PC-3 (cell line): ENCODE results near the gene AJM1. TPM values are rescaled to one million over a fixed set of nuclear protein-coding genes. Genes with fewer than 3 reads are reported as not detected.

Source experiments
- ATAC-seq: fragments of 200-7000 bp; cut with Tn5 transposase; 2 replicates; pipeline ENCODE4 v1.9.1; 2020; ENCODE audit warnings: mild to moderate bottlenecking, moderate library complexity
- BruUV-seq: library from RNA; stranded (reverse); fragments of 400-500 nt; replicated peaks from 2 replicates; lab custom pipeline; 2021; lab: Mats Ljungman, UMichigan
- CTCF ChIA-PET: fragments of 300-600 bp; sonication (Branson Sonifier 250); formaldehyde crosslinking; loops from one replicate; lab custom pipeline; 2022; ENCODE audit warnings: antibody characterized with exemption; lab: Charles Lee
- POLR2A ChIA-PET: fragments of 300-600 bp; sonication (Branson Sonifier 250); formaldehyde crosslinking; loops from one replicate; lab custom pipeline; 2022; ENCODE audit warnings: antibody characterized with exemption; ENCODE audit not compliant: unreplicated experiment; lab: Charles Lee
- DNase-seq: peaks from one replicate; pipeline ENCODE4 v3.0.0-alpha.2; 2015
- H2AFZ ChIP-seq: fragments of 300-600 bp; sonication (generic); 2 replicates; pipeline ENCODE4 v1.6.0; 2016; ENCODE audit warnings: antibody characterized with exemption, low read length
- H3F3A ChIP-seq: fragments of 300-600 bp; sonication (generic); one replicate; pipeline ENCODE4 v1.6.0; 2017; ENCODE audit warnings: antibody characterized with exemption, low read length, control low read depth, mild to moderate bottlenecking; ENCODE audit not compliant: unreplicated experiment
- H3K27ac ChIP-seq: fragments of 300-600 bp; sonication (generic); 2 replicates; pipeline ENCODE4 v1.5.1; 2016; ENCODE audit warnings: mild to moderate bottlenecking, low read length
- H3K27me3 ChIP-seq: fragments of 300-600 bp; sonication (generic); 2 replicates; pipeline ENCODE4 v1.6.1; 2016; ENCODE audit warnings: low read length, mixed read lengths
- H3K36me3 ChIP-seq: fragments of 300-600 bp; sonication (generic); 2 replicates; pipeline ENCODE4 v1.6.1; 2016; ENCODE audit warnings: low read depth, mixed run types, low read length, mixed read lengths
- H3K4me1 ChIP-seq: fragments of 300-600 bp; sonication (generic); 2 replicates; pipeline ENCODE4 v1.5.1; 2016; ENCODE audit warnings: low read length; ENCODE audit not compliant: insufficient read depth
- H3K4me2 ChIP-seq: fragments of 300-600 bp; sonication (generic); 2 replicates; pipeline ENCODE4 v1.6.0; 2016; ENCODE audit warnings: low read length
- H3K4me3 ChIP-seq: fragments of 300-600 bp; sonication (generic); 2 replicates; pipeline ENCODE4 v1.5.1; 2016; ENCODE audit warnings: mild to moderate bottlenecking, low read length, mixed read lengths
- H3K79me2 ChIP-seq: fragments of 300-600 bp; sonication (generic); 2 replicates; pipeline ENCODE4 v1.6.1; 2017; ENCODE audit warnings: low read length, mixed read lengths
- H3K9ac ChIP-seq: fragments of 300-600 bp; sonication (generic); 2 replicates; pipeline ENCODE4 v1.6.0; 2016; ENCODE audit warnings: mild to moderate bottlenecking, low read length
- H3K9me2 ChIP-seq: fragments of 300-600 bp; sonication (generic); replicated peaks from 2 replicates; pipeline ENCODE4 v1.6.1; 2016; ENCODE audit warnings: mixed run types, low read length, mixed read lengths
- H3K9me3 ChIP-seq: fragments of 300-600 bp; sonication (generic); 2 replicates; pipeline ENCODE4 v1.6.1; 2016; ENCODE audit warnings: low read length, mixed read lengths
- H4K20me1 ChIP-seq: fragments of 300-600 bp; sonication (generic); 2 replicates; pipeline ENCODE4 v1.6.1; 2016; ENCODE audit warnings: low read length, mixed read lengths
- CTCF ChIP-seq: fragments of 300-600 bp; sonication (generic); conservative IDR thresholded peaks from 2 replicates; pipeline ENCODE4 v1.5.1; 2017; ENCODE audit warnings: antibody characterized with exemption, low read depth, mild to moderate bottlenecking, low read length
- EZH2 ChIP-seq: fragments of 300-600 bp; sonication (generic); IDR thresholded peaks from one replicate; pipeline ENCODE4 v1.6.1; 2017; ENCODE audit warnings: antibody characterized with exemption, mild to moderate bottlenecking, low read length; ENCODE audit not compliant: unreplicated experiment
- EZH2phosphoT487 ChIP-seq: fragments of 300-600 bp; sonication (generic); IDR thresholded peaks from 2 replicates; pipeline ENCODE4 v1.6.1; 2018; ENCODE audit warnings: mild to moderate bottlenecking, antibody characterized with exemption, low read length, borderline replicate concordance
- intact Hi-C: fragments of 100-400 bp; cut with micrococcal nuclease; formaldehyde crosslinking; loops from 2 replicates; pipeline ENCODE4 v1.9.0; 2023
- microRNA-seq: library from miRNA; unstranded; fragments of <30 nt; microRNA quantifications from one replicate; pipeline ENCODE4 v1.1.0, GENCODE V29; 2020; ENCODE audit not compliant: unreplicated experiment
- total RNA-seq: library from RNA; depleted of rRNA; stranded (reverse); fragments of >200 nt; gene quantifications from 2 replicates; pipeline ENCODE4 v1.2.3, GENCODE V29; 2014; rRNA removed

The AJM1 gene
- total RNA-seq, 1 experiment from 2014 or later: 1.4 TPM

- Histone ChIP-seq H3K4me3 (no peak overlapping the region), H3F3A (no peaks in the 10 kb centered on the region), H3K4me2 (no peak overlapping the region), H3K4me1 (no peaks in the 10 kb centered on the region), H3K79me2 (peaks cover 73% of the 10 kb centered on the region), H3K27me3 (no peaks in the 10 kb centered on the region), H3K36me3 (no peaks in the 10 kb centered on the region), H3K9me3 (no peaks in the 10 kb centered on the region), H3K9me2 (no peaks in the 10 kb centered on the region), H3K9ac (no peak overlapping the region), H2AFZ (no peak overlapping the region), H4K20me1 (no peaks in the 10 kb centered on the region), H3K27ac (no peak overlapping the region)
- DNase-seq: no peak
- intact Hi-C loops: no loop called here
- TF ChIP-seq EZH2phosphoT487 (no peak), EZH2 (no peak), CTCF (no peak)
- ChIA-PET POLR2A (no interaction called here), CTCF (no interaction called here)
- ATAC-seq: no peak
- BruUV-seq: no TSS peak
Observed at GRCh38 chr9:136888454-136888853, 46.2 kb downstream of the AJM1 start.

- H3K27ac ChIP-seq: no peak overlapping the region
- H3K9me3 ChIP-seq: no peaks in the 10 kb centered on the region
- ChIA-PET CTCF (no interaction called here), POLR2A (no interaction called here)
- no peak for DNase-seq
- H3K4me1 ChIP-seq: no peaks in the 10 kb centered on the region
- H3K9ac ChIP-seq: no peak overlapping the region
- H3K4me3 ChIP-seq: no peak overlapping the region
- H3K79me2 ChIP-seq: peaks cover 80% of the 10 kb centered on the region
- no peaks in the 10 kb centered on the region for H3K9me2 ChIP-seq
- H4K20me1 ChIP-seq: no peaks in the 10 kb centered on the region
- H3K27me3 ChIP-seq: no peaks in the 10 kb centered on the region
- no peak overlapping the region for H2AFZ ChIP-seq
- TF ChIP-seq CTCF: no peak
- no peak for TF ChIP-seq EZH2
- H3K36me3 ChIP-seq: no peaks in the 10 kb centered on the region
- H3K4me2 ChIP-seq: no peak overlapping the region
- no peak for ATAC-seq
- no peaks in the 10 kb centered on the region for H3F3A ChIP-seq
- no TSS peak for BruUV-seq
- intact Hi-C loops: no loop called here
Observed at GRCh38 chr9:136889858-136890257, 47.6 kb downstream of the AJM1 start.

- H4K20me1 ChIP-seq: no peaks in the 10 kb centered on the region
- H3F3A ChIP-seq: no peaks in the 10 kb centered on the region
- H3K27me3 ChIP-seq: no peaks in the 10 kb centered on the region
- ChIA-PET CTCF (no interaction called here), POLR2A (no interaction called here)
- H3K9me2 ChIP-seq: no peaks in the 10 kb centered on the region
- H3K9me3 ChIP-seq: no peaks in the 10 kb centered on the region
- TF ChIP-seq CTCF (no peak), EZH2 (no peak), EZH2phosphoT487 (no peak)
- DNase-seq (no peak), ATAC-seq (no peak)
- H3K4me3 ChIP-seq: no peak overlapping the region
- H2AFZ ChIP-seq: no peak overlapping the region
- H3K4me2 ChIP-seq: no peak overlapping the region
- H3K27ac ChIP-seq: no peak overlapping the region
- H3K36me3 ChIP-seq: no peaks in the 10 kb centered on the region
- intact Hi-C loops: no loop called here
- no peak overlapping the region for H3K9ac ChIP-seq
- peaks cover 84% of the 10 kb centered on the region for H3K79me2 ChIP-seq
- no peaks in the 10 kb centered on the region for H3K4me1 ChIP-seq
- no TSS peak for BruUV-seq
Observed at GRCh38 chr9:136890661-136891060, 48.4 kb downstream of the AJM1 start.

Small RNAs within 50 kb of the gene (microRNA-seq; reads per million reads assigned to microRNA genes)
- gene MIR4292 (not detected), gene MIR4479 (1.0 reads per million)

Other genes with a start within 250 kb of the AJM1 start
- gene EGFL7, start 179.6 kb upstream of the AJM1 start, total RNA-seq: 23.1 and 29.5 TPM in 2 replicates
- 103 and 106 TPM in 2 replicates for gene AGPAT2, start 155.0 kb upstream of the AJM1 start, total RNA-seq
- 19.5 and 26.3 TPM in 2 replicates for gene DIPK1B, start 129.9 kb upstream of the AJM1 start, total RNA-seq
- not detected in 2 replicates for gene LCN10, start 99.5 kb upstream of the AJM1 start, total RNA-seq
- not detected in 2 replicates for gene LCN6, start 94.0 kb upstream of the AJM1 start, total RNA-seq
- gene LCN8, start 84.2 kb upstream of the AJM1 start, total RNA-seq: not detected in 2 replicates
- not detected in 2 replicates for gene LCN15, start 78.0 kb upstream of the AJM1 start, total RNA-seq
- 94.6 and 101 TPM in 2 replicates for gene TMEM141, start 51.1 kb upstream of the AJM1 start, total RNA-seq
- gene CCDC183, start 46.1 kb upstream of the AJM1 start, total RNA-seq: 0.87 and 1.2 TPM in 2 replicates
- gene RABL6, start 34.5 kb upstream of the AJM1 start, total RNA-seq: 84.3 and 113 TPM in 2 replicates
- gene PHPT1, start 6.9 kb downstream of the AJM1 start, total RNA-seq: 83.2 and 111 TPM in 2 replicates
- gene MAMDC4, start 9.9 kb downstream of the AJM1 start, total RNA-seq: 3.0 and 5.3 TPM in 2 replicates
- gene EDF1, start 23.8 kb downstream of the AJM1 start, total RNA-seq: 544 and 562 TPM in 2 replicates
- 11.5 and 25.4 TPM in 2 replicates for gene TRAF2, start 44.0 kb downstream of the AJM1 start, total RNA-seq
- gene FBXW5, start 102.3 kb downstream of the AJM1 start, total RNA-seq: 138 and 159 TPM in 2 replicates
- gene C8G, start 102.8 kb downstream of the AJM1 start, total RNA-seq: 0.77 TPM in 1 of 2 replicates, not detected in the other
- 0.55 TPM in 1 of 2 replicates, not detected in the other for gene LCN12, start 109.8 kb downstream of the AJM1 start, total RNA-seq
- not detected in 2 replicates for gene PTGDS, start 135.0 kb downstream of the AJM1 start, total RNA-seq
- gene LCNL1, start 140.5 kb downstream of the AJM1 start, total RNA-seq: not detected in 2 replicates
- 113 and 137 TPM in 2 replicates for gene PAXX, start 149.9 kb downstream of the AJM1 start, total RNA-seq
- 1.4 and 4.3 TPM in 2 replicates for gene CLIC3, start 154.1 kb downstream of the AJM1 start, total RNA-seq
- 25.9 and 31.5 TPM in 2 replicates for gene ABCA2, start 185.8 kb downstream of the AJM1 start, total RNA-seq
- not detected in 2 replicates for gene FUT7, start 189.6 kb downstream of the AJM1 start, total RNA-seq
- 25.4 and 33.3 TPM in 2 replicates for gene NPDC1, start 203.7 kb downstream of the AJM1 start, total RNA-seq
- 0.92 and 1.3 TPM in 2 replicates for gene ENTPD2, start 211.6 kb downstream of the AJM1 start, total RNA-seq
- gene SAPCD2, start 228.1 kb downstream of the AJM1 start, total RNA-seq: 98.4 and 134 TPM in 2 replicates
- 5.0 and 6.4 TPM in 2 replicates for gene UAP1L1, start 235.0 kb downstream of the AJM1 start, total RNA-seq
- gene MAN1B1, start 244.5 kb downstream of the AJM1 start, total RNA-seq: 65.5 and 71.6 TPM in 2 replicates